Gastroesophageal sphincter (tissue), 4 donors: Measurements from ENCODE around the gene DOCK10. TPM values are rescaled to one million over a fixed set of nuclear protein-coding genes. Genes with fewer than 3 reads are reported as not detected.

Source experiments
- ATAC-seq: fragments of 150-250 bp; one replicate; pipeline ENCODE4 v1.9.1; 2016; ENCODE audit warnings: mild to moderate bottlenecking, moderate library complexity
- H3K27ac ChIP-seq, 4 donors: fragments of 200-600 bp; sonication (generic) in 3 of 4; 1 replicate in 3 of 4; 2 replicates in 1 of 4; pipeline ENCODE4 v1.5.1; 2016 to 2019
- H3K27me3 ChIP-seq: fragments of 200-600 bp; sonication (generic); one replicate; pipeline ENCODE4 v1.5.1; 2019
- H3K36me3 ChIP-seq, 2 donors: fragments of 200-600 bp; sonication (generic); one replicate each; pipeline ENCODE4 v1.5.1; 2019; ENCODE audit warnings: control low read depth in 1 of 2
- H3K4me1 ChIP-seq, 3 donors: fragments of 200-600 bp; sonication (generic); 1 replicate in 2 of 3; 2 replicates in 1 of 3; pipeline ENCODE4 v1.5.1; 2016 to 2019; ENCODE audit warnings: control low read depth in 2 of 3
- H3K4me3 ChIP-seq, 2 donors: fragments of 200-600 bp; sonication (generic); one replicate each; pipeline ENCODE4 v1.5.1; 2019; ENCODE audit warnings: mild to moderate bottlenecking in 1 of 2, moderate library complexity in 1 of 2
- H3K9me3 ChIP-seq, 3 donors: fragments of 200-600 bp; sonication (generic); one replicate each; pipeline ENCODE4 v1.5.1; 2017 to 2019; ENCODE audit warnings: control low read depth in 2 of 3
- CTCF ChIP-seq, 4 experiments: fragments of 200-600 bp in 2 of 4; fragments of 450-650 bp in 2 of 4; sonication (generic) in 1 of 4; IDR thresholded peaks; one replicate each; pipeline ENCODE4 v1.5.1; 2017 to 2019; ENCODE audit warnings: antibody characterized with exemption in 4 of 4, mild to moderate bottlenecking in 2 of 4, moderate library complexity in 2 of 4
- EP300 ChIP-seq: sonication (generic); formaldehyde crosslinking; IDR thresholded peaks from one replicate; pipeline ENCODE4 v1.6.1; 2017; ENCODE audit warnings: antibody characterized with exemption, mild to moderate bottlenecking
- POLR2A ChIP-seq, 2 donors: fragments of 450-650 bp; IDR thresholded peaks; one replicate each; pipeline ENCODE4 v1.6.1; 2017; ENCODE audit warnings: antibody characterized with exemption in 2 of 2, mild to moderate bottlenecking in 2 of 2, moderate library complexity in 1 of 2
- POLR2AphosphoS5 ChIP-seq: sonication (generic); formaldehyde crosslinking; IDR thresholded peaks from one replicate; pipeline ENCODE4 v1.6.1; 2017; ENCODE audit warnings: antibody characterized with exemption
- WGBS, 2 donors: methylation state at CpG; one replicate each; pipeline ENCODE4 v1.1.5; 2018; ENCODE audit warnings: low coverage in 1 of 2; 5-methylcytosine and 5-hydroxymethylcytosine counted together
- total RNA-seq, 4 donors: library from RNA; depleted of rRNA; stranded (reverse); fragments of >200 nt; gene quantifications; one replicate each; pipeline ENCODE4 v1.1.0, GENCODE V29; 2016

Gene DOCK10
- total RNA-seq, 4 donors from 2014 or later = 3.6 to 12.6 (median 7.3) TPM

- 72 to 83% methylated on average over 1 to 2 of the region's 2 CpGs for WGBS, 2 donors
- no peak for ATAC-seq
- H3K27me3 ChIP-seq = no peaks in the 10 kb centered on the region
- peaks cover 0 to 18% (median 2%) of the 10 kb centered on the region in 3 donors for H3K4me1 ChIP-seq
- H3K4me3 ChIP-seq = no peak overlapping the region
- no peaks in the 10 kb centered on the region for H3K9me3 ChIP-seq
- TF ChIP-seq POLR2A (IDR thresholded peaks at IDR 0.05) (no peak), CTCF (IDR thresholded peaks at IDR 0.05) (no peak), EP300 (no peak), POLR2AphosphoS5 (no peak)
- no peak overlapping the region for H3K27ac ChIP-seq
- H3K36me3 ChIP-seq = no peaks in the 10 kb centered on the region
Observed at GRCh38 chr2:224908818-224909217, 133.4 kb downstream of the DOCK10 start.

- ATAC-seq = no peak
- H3K9me3 ChIP-seq = no peaks in the 10 kb centered on the region
- peaks cover 0 to 2% (median 0%) of the 10 kb centered on the region in 3 donors for H3K4me1 ChIP-seq
- H3K27ac ChIP-seq = no peak overlapping the region
- H3K4me3 ChIP-seq = no peak overlapping the region
- H3K27me3 ChIP-seq = no peaks in the 10 kb centered on the region
- TF ChIP-seq EP300 = no peak
- no peak for TF ChIP-seq CTCF (IDR thresholded peaks at IDR 0.05)
- no peak for TF ChIP-seq POLR2A (IDR thresholded peaks at IDR 0.05)
- no peak for TF ChIP-seq POLR2AphosphoS5
- H3K36me3 ChIP-seq = no peaks in the 10 kb centered on the region
- WGBS, 2 donors = 53 to 68% methylated on average over 1 of the region's 1 CpG
Observed at GRCh38 chr2:224904381-224904780, 137.9 kb downstream of the DOCK10 start.

GRCh38 chr2:224903621-224904020 lies 138.6 kb downstream of the DOCK10 start:
- Histone ChIP-seq H3K4me3 (no peak overlapping the region), H3K4me1 (no peaks in the 10 kb centered on the region), H3K9me3 (no peaks in the 10 kb centered on the region), H3K36me3 (no peaks in the 10 kb centered on the region), H3K27me3 (no peaks in the 10 kb centered on the region), H3K27ac (no peak overlapping the region)
- no peak for ATAC-seq
- TF ChIP-seq CTCF (IDR thresholded peaks at IDR 0.05) (no peak), POLR2A (IDR thresholded peaks at IDR 0.05) (no peak)
- 69 to 100% methylated on average over 1 of the region's 1 CpG for WGBS, 2 donors

GRCh38 chr2:224901121-224901676 lies 141.1 kb downstream of the DOCK10 start:
- 73 to 90% methylated on average over 4 of the region's 4 CpGs for WGBS, 2 donors
- ATAC-seq = no peak
- H3K4me3 ChIP-seq = no peak overlapping the region
- no peaks in the 10 kb centered on the region for H3K9me3 ChIP-seq
- H3K27me3 ChIP-seq = no peaks in the 10 kb centered on the region
- H3K4me1 ChIP-seq = no peaks in the 10 kb centered on the region
- no peaks in the 10 kb centered on the region for H3K36me3 ChIP-seq
- H3K27ac ChIP-seq = no peak overlapping the region
- TF ChIP-seq EP300 (no peak), POLR2A (IDR thresholded peaks at IDR 0.05) (no peak), CTCF (IDR thresholded peaks at IDR 0.05) (no peak)

GRCh38 chr2:224895377-224895776 lies 146.9 kb downstream of the DOCK10 start:
- no peaks in the 10 kb centered on the region for H3K4me1 ChIP-seq
- no peaks in the 10 kb centered on the region for H3K36me3 ChIP-seq
- H3K27me3 ChIP-seq = no peaks in the 10 kb centered on the region
- no peak for ATAC-seq
- no peaks in the 10 kb centered on the region for H3K9me3 ChIP-seq
- H3K4me3 ChIP-seq = no peak overlapping the region
- 94 to 100% methylated on average over 1 of the region's 1 CpG for WGBS, 2 donors
- H3K27ac ChIP-seq = no peak overlapping the region
- no peak for TF ChIP-seq POLR2AphosphoS5
- no peak for TF ChIP-seq CTCF (IDR thresholded peaks at IDR 0.05)
- TF ChIP-seq EP300 = no peak
- TF ChIP-seq POLR2A (IDR thresholded peaks at IDR 0.05) = no peak
